ENCODE results near the gene PAK1IP1.
A peak's percentile ranks its signal among the peaks of the same experiment; 100 is the strongest.
"Not testable (repeated sequence)": the region's sequence is repeated elsewhere in the genome, so short reads cannot be mapped to it uniquely, and the experiment has no call there.

Gene PAK1IP1

GRCh38 chr6:10695086-10695657, 400 bp downstream of the PAK1IP1 start:
- DNase-seq (ENCODE audit: low read depth, low spot score), result no peak
- in situ Hi-C loops (cut with HindIII; ENCODE audit: low sequenced_read_pairs), result no loop called here
- peak overlapping the region; percentile 95 for H3K4me3 ChIP-seq (ENCODE audit: low read depth, low read length)
- no peak for TF ChIP-seq CTCF (IDR thresholded peaks at IDR 0.05; ENCODE audit: low read depth, low read length)

GRCh38 chr6:10696655-10697054, 1.9 kb downstream of the PAK1IP1 start:
- in situ Hi-C loops (cut with HindIII; ENCODE audit: low sequenced_read_pairs), result no loop called here
- no peak overlapping the region for H3K4me3 ChIP-seq (ENCODE audit: low read depth, low read length)
- no peak for DNase-seq (ENCODE audit: low read depth, low spot score)

GRCh38 chr6:10713962-10714361, 19.2 kb downstream of the PAK1IP1 start:
- no peak for TF ChIP-seq CTCF (IDR thresholded peaks at IDR 0.05; ENCODE audit: low read depth, low read length)
- DNase-seq (ENCODE audit: low read depth, low spot score), result no peak
- H3K4me3 ChIP-seq (ENCODE audit: low read depth, low read length), result no peak overlapping the region
- in situ Hi-C loops (cut with HindIII; ENCODE audit: low sequenced_read_pairs), result no loop called here

More at GRCh38 chr6:10696655-10697054, 1.9 kb downstream of the PAK1IP1 start:
- TF ChIP-seq CTCF (IDR thresholded peaks at IDR 0.05; ENCODE audit: low read depth, low read length), result no peak

GRCh38 chr6:10719296-10719963, 24.7 kb downstream of the PAK1IP1 start:
- TF ChIP-seq CTCF (IDR thresholded peaks at IDR 0.05; ENCODE audit: low read depth, low read length), result no peak
- peak; percentile 7 for DNase-seq (ENCODE audit: low read depth, low spot score)
- in situ Hi-C loops (cut with HindIII; ENCODE audit: low sequenced_read_pairs), result no loop called here
- H3K4me3 ChIP-seq (ENCODE audit: low read depth, low read length), result peak overlapping the region; percentile 44

- H3K4me3 ChIP-seq (ENCODE audit: low read depth, low read length), result peak overlapping the region; percentile 44
- TF ChIP-seq CTCF (IDR thresholded peaks at IDR 0.05; ENCODE audit: low read depth, low read length), result no peak
- in situ Hi-C loops (cut with HindIII; ENCODE audit: low sequenced_read_pairs), result no loop called here
- no peak for DNase-seq (ENCODE audit: low read depth, low spot score)
Observed at GRCh38 chr6:10719964-10720264, 25.1 kb downstream of the PAK1IP1 start.

GRCh38 chr6:10720265-10720959, 25.6 kb downstream of the PAK1IP1 start:
- in situ Hi-C loops (cut with HindIII; ENCODE audit: low sequenced_read_pairs), result no loop called here
- peak; percentile 22 for DNase-seq (ENCODE audit: low read depth, low spot score)
- peak overlapping the region; percentile 44 for H3K4me3 ChIP-seq (ENCODE audit: low read depth, low read length)
- no peak for TF ChIP-seq CTCF (IDR thresholded peaks at IDR 0.05; ENCODE audit: low read depth, low read length)

- peak overlapping the region; percentile 44 for H3K4me3 ChIP-seq (ENCODE audit: low read depth, low read length)
- in situ Hi-C loops (cut with HindIII; ENCODE audit: low sequenced_read_pairs); DNase-seq (ENCODE audit: low read depth, low spot score): not testable (repeated sequence)
Observed at GRCh38 chr6:10720960-10721849, 26.4 kb downstream of the PAK1IP1 start.

All from astrocyte of the spinal cord (primary cell).